ENCODE data around the gene CFAP73.

Gene CFAP73

DNA sequence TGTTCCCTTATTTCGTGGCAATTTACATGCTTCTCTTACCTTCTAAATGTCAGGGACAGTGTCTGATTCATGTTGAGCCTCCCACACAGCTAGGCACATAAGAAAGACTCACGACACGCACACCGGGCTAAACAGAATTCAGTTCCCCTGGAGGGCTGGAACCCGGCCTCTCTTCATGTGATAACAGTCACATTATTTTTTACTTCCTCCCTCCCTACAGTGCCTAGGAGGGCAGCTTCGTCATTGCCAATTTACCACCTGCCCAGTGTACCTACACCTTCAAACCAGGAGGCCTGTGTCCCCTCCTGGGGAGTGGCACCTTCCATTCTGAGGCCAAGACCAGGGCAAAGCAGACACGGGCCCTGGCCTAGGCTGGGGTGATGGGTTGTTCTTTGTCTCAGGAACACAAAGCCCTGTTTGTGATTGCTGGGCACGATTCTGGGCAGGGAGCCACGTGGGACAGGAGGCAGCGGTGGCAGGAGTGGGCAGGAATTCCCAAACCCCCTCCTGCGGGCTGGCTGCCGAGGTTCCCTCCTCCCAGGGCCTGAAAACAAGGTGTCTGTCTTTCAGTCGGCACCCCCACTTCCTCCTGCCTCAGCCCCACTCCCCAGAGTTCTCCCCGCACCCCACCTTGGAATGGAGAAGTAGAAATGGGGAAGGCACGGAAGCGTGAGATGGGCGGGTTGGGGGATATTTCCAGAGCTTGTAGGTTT, 7.2 kb upstream of the CFAP73 start:
- DNase-seq (ENCODE audit: low read depth) = no peak

DNA sequence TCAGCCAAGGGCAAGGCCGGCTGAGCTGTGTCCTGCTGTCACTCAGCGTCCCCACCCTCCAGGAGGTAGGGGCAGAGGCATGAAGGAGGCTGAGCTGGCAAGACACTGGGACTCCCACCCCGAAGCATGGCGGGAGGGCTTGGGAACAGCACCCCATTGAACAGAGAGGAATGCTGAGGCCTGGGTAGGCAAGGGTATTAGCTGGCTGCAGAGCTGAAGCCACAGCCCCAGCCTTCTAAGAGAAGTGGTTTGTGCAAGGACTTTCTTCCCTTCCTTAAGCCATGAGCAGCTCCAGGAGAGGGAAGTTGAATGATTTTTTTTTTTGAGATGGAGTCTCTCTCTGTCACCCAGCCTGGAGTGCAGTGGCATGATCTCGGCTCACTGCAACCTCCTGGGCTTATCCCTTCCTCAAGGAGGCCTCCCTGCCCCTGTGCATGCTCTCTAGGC, 6.6 kb upstream of the CFAP73 start:
- DNase-seq (ENCODE audit: low read depth) = no peak

DNA sequence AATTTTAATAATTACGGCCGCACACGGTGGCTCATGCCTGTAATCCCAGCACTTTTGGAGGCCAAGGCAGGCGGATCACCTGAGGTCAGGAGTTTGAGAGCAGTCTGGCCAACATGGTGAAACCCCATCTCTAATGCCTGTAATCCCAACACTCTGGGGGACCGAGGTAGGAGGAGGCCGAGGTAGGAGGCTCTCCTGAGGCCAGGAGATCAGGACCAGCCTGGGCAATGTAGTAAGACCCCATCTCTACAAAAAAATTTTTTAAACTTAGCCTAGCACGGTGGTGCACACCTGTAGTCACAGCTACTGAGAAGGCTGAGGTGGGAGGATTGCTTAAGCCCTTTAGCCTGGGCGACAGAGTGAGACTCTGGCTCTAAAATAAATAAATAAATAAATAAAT, 5.6 kb upstream of the CFAP73 start:
- no peak for DNase-seq (ENCODE audit: low read depth)

DNA sequence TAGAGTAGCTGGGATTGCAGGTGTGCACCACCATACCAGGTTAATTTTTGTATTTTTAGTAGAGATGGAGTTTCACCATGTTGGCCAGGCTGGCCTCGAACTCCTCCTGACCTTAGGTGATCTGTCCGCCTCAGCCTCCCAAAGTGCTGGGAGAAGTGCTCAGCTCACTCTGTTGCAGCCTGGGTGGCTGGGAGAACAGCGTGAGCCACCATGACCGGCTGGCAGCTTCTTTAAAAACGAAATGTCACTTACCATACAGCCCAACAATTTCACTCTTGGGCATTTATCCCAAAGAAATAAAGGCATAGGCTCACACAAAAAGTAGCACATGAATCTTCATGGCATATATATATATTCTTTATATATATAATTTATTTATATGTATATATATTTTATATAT, 4.7 kb upstream of the CFAP73 start:
- no peak for DNase-seq (ENCODE audit: low read depth)

DNA sequence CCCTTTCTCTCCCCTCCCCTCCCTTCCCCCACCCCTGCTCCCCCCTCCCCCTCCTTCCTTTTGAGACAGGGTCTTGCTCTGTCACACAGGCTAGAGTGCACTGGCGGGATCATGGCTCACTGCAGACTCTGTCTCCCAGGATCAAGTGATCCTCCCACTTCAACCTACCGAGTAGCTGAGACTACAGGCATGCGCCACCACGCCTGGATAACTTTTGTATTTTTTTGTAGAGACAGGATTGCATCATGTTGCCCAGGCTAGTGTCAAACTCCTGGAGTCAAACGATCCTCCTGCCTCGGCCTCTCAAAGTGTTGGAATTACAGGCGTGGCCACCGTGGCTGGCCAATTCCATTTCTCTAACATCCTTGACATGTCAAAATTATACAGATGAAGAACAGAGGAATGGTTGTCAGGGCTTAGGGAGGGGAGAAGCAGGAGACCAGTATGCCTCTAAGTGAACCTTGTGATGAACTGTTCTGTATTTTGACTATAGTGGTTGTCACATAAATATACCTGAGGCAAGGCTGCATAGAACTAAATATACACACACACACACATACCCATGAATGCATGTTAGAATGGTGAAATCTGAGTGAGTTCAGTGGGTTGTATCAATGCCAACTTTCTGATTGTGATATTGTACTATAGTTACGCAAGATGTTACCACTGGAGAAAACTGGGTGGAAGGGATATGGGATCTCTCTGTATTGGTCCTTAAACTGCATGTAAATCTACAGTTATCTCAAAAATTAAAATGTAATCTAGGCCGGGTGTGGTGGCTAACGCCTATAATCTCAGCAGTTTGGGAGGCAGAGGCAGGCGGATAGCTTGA, 3.6 kb upstream of the CFAP73 start:
- DNase-seq (ENCODE audit: low read depth) = no peak

DNA sequence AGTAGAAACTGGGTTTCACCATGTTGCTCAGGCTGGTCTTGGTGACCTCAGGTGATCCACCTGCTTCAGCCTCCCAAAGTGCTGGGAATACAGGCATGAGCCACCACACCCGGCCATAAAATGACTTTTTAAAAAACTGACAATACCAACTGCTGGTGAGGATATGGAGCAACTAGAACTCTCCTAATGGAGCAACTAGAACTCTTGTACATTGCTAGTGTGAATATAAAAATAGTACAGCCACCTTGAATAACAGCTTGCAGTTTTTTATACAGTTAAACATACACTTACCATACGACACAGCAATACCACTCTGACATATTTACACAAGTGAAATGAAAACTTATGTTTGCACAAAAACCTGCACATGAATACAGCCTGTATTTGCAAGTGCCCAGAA, 2.5 kb upstream of the CFAP73 start:
- DNase-seq (ENCODE audit: low read depth) = no peak

DNA sequence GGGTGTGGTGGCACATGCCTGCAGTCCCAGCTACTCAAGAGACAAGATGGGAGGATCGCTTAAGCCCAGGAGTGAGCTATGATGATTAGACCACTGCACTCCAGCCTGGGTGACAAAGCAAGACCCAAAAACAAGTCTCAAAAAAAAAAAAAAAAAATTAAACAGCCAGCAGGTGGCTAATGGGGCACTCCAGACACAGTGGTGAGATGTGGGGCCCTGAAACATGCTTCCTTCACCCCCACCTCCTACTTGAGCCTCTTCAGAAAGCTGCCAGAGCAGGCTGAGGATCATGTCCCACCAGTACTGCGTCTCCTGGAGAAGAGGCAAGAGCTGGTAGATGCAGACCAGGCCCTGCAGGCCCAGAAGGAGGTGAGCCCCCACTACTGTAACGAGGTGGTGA, 2.1 kb downstream of the CFAP73 start:
- DNase-seq (ENCODE audit: low read depth) = no peak

DNA sequence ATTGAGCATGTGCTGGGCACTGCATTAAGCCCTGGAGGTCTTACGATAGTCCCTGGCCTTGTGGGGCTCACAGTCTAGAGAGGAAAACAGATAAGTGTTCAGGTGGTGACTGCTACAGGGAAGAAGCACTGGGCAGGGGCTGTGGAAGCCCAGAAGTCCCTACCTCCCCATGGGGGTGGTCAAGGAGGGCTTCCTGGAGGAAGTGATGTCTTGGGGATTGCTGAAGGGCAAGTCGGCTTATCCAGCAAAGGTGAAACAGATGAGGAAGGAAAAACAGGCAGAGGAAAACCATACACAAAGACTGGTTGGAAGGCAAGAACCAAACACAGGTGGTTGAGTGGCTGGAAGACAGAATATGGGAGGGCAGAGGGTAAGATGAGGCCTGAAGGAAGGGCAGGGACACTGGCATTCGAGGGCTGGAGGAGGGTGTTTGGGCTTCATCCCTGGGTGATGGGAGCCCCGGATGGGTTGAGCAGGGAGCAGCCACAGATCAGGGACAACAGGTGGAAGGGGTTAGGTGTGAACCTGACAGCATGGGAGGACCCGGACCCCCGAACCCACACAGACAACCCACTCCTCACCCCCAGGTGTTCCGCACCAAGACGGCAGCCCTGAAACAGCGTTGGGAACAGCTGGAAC, 2.8 kb downstream of the CFAP73 start:
- no peak for DNase-seq (ENCODE audit: low read depth)

DNA sequence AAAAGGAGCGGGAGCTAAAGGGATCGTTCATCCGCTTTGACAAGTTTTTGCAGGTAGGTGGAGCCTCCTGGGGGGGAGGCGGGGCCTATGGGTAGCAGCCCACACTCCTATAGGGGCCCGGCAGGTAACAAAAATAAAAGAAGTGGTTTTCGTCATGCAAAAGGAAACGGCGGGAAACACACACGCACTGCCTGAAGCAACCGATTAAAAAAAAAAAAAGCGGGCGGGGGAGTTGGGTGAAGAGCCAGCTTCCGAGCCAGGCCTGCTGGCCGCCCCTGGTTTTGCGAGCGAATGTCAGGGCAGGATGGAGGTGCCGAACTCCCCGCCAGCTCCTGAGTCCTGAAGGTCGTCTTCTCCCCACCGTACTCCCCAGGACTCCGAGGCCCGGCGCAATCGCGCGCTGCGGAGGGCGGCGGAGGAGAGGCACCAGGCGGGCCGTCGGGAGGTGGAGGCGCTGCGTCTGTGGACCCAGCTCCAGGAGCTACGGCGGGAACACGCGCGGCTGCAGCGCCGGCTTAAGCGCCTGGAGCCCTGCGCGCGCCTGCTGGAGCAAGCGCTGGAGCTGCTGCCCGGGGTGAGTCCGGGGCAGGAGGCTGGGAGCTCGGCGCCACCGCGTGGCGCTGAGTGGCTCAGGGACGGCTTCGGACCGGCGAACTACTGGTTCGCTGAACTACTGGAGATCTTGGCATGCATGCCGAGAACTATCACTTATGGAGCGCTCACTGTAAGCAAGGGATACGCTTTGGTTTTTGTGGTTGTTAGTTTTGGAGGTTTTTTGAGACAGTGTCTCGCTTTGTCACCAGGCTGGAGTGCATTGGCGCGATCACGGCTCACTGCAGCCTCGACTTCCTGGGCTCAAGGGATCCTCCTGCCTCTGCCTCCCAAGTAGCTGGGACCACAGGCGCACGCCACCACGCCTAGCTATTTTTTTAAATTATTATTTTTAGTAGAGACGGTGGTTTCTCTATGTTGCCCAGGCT, 3.6 kb downstream of the CFAP73 start:
- DNase-seq (ENCODE audit: low read depth) = peak; percentile 63

DNA sequence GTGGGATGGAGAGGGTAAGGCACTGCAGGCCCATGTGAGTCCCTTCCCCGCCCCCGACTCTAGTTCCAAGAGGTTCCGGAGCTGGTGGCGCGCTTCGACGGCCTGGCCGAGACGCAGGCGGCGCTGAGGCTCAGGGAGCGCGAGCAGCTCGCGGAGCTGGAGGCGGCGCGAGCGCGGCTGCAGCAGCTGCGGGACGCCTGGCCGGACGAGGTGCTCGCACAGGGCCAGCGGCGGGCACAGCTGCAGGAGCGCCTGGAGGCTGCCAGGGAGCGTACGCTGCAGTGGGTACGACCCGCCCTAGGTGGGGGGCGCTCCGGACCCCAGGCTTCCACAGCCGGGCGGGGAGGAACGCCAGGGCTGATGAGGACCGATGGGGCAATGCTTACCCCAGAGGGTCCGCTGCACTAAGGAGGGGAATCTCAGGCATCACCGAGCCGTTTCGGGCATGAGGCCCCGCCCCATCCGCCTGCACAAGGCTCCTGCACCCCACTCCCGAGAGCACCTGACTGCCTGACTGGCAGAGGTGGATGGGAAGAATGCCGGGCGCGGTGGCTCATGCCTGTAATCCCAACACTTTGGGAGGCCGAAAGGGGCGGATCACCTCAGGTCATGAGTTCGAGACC, 4.9 kb downstream of the CFAP73 start:
- DNase-seq (ENCODE audit: low read depth) = no peak

DNA sequence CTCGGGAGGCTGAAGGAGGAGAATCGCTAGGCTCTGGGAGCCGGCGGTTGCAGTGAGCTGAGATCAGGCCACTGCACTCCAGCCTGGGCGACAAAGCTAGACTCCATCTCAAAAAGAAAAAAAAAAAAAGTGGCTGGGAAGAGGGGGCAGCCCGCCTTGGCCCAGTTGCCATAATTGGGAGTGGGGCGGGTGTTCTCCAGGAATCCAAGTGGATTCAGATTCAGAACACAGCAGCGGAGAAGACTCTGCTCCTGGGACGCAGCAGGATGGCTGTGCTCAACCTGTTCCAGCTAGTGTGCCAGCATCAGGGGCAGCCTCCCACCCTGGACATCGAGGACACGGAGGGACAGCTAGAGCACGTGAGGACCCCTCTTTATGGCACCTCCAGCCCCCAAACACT, 5.5 kb downstream of the CFAP73 start:
- DNase-seq (ENCODE audit: low read depth) = no peak

DNA sequence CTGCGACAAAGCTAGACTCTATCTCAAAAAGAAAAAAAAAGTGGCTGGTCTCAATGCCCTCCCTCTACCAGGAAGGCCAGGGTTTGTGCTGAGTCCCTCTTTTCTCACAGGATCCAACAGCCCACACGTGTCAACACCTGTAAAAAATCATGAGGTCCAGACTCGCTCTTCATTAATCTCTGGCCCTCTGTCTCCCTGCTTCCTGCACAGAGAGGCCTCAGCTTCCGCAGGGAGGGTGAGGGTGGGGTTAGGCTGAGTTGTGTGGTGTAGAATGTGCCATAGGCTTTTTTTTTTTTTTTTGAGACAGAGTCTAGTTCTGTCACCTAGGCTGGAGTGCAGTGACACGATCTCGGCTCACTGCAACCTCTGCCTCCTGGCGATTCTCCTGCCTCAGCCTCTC, 6.1 kb downstream of the CFAP73 start:
- DNase-seq (ENCODE audit: low read depth) = no peak

DNA sequence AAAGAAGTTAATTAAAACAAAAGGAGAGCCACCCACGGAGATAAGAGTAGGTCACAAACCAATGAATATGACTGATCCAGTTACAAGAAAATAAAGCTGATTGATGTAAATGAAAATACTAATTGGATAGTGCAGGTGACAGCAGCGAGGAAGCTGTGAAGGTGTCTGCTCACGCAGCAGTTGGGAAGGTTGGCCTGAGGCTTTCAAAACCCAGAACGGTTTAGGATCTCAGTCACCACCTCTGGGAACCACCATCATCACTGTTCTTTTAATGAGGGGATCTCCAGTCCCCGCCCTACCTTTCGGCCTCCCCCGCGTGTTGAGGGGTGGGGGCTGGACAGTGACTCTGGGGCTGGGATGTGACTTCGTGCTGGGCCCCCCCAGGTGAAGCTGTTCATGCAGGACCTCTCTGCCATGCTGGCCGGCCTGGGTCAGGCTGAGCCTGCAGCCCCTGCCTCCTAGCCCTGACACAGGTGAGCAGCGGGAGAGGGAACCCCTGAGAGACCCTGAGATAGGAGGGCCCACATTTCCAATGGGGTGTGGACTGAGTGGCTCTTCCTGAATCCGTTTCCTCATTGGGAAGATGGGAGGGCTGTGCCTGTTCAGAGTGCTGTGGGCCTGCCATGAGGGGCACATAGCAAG, 7.8 kb downstream of the CFAP73 start:
- no peak for DNase-seq (ENCODE audit: low read depth)

DNA sequence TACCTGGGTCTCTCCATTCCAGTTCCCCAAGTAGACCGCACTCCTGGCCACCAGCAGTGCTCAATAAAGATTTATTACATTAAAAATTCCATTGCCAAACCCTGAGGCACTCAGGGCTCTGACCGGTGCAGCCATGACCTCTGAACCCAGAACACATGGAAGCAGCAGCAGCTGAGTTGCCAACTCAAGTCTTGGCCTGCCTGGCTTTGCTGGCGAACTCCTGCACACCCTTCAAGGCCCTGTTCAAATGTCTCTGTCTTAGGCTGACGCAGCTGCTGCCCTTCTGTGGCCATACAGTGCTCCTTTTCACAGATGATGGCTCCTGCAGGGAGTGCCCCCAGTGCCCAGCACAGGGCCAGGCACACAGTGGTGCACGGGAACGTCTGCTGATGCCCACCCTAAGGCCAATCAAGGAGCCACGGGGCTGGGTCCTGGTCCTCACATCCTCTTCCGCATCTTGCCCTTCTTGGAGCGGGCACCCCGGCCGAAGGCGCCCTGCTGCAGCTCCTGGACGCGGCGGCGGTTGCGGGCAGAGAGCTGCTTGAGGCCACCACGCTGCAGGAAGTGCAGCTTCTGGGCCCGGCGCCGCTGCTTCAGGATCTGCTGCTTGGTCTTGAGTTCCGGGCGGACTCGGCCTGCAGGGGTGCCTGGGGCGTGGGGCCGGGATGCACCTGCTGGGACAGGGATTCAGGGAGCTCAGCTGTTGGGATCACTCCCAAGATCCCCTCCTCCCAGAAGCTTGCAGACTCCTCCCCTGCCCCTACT, 9.1 kb downstream of the CFAP73 start:
- DNase-seq (ENCODE audit: low read depth) = no peak

DNA sequence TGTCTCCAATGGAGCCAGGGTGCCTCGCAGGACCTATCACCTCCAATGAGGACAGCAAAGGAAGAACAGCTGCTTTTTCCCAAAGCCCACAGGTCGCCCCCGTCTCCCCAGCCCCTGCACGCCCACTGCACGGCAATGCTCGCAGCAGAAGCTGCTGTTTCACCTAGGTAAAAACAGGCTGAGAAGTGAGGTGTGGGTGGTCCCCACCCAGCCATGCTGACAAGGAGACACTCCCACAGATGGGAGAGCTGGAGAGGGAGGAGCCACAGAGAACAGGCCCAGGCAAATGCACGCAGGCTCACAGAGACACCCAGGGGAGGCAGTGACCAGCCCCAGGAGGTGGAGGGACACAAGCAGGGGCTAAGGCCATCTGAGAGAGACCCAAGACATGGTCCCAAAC, 10.4 kb downstream of the CFAP73 start:
- no peak for DNase-seq (ENCODE audit: low read depth)

DNA sequence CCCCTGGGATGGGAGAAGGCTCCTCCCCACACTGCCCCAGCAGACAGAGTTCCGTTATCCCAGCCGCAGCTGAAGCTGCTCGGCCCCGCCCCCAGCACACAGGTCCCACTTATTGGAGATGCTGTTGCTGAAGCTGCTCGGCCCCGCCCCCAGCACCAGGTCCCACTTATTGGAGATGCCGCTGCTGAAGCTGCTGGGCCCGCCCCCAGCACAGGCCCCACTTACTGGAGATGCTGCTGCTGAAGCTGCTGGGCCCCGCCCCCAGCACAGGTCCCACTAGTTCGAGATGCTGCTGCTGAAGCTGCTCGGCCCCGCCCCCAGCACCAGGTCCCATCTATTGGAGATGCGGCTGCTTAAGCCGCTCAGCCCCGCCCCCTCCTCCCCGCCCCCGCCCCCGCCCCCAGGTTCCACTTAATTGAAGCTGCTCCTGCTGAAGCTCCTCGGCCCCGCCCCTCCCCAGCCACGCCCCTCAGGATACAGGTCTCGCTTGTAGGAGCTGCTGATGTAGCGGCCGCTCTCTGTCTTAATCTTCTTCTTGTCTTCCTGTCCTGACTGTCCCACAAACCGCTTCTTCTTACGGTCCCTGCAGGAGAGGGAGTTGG, 12.0 kb downstream of the CFAP73 start:
- no peak for DNase-seq (ENCODE audit: low read depth)

DNA sequence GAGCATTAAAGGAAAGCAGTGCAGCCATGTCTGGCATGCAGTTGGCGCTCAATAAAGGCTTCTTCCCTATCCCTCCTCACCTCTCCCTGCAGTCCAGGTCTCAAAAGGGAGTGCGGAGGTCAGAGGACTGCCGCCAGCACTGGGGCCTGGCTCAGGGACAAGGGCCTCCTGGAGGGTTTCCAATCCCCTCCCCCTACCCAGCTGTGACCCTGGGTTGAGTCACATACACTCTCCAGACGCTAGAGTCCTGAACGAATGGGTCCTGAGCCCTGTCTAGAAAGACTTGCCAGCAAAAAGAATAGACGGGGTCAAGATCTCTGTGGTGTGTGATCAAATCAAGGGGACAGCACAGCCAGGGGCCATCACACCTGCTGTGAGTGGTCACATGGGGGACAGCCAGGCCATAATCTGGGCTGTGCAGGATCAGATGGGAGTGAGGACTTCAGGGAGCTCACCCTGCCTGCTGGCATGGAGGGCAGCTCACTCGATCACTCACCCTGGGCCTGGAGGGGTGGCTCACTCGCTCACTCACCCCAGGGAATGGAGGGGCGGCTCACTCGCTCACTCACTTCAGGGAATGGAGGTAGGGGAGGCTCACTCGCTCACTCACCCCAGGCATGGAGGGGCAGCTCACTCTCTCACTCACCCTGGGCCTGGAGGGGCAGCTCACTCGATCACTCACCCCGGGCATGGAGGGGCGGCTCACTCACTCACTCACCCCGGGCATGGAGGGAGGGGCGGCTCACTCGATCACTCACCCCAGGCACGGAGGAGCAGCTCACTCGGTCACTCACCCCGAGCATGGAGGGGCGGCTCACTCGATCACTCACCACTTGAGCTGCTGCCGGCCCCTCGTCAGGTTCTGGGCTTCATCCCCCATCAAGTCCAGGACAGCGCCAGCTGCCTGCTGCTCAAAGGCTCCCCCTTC, 12.8 kb downstream of the CFAP73 start:
- DNase-seq (ENCODE audit: low read depth) = no peak

DNA sequence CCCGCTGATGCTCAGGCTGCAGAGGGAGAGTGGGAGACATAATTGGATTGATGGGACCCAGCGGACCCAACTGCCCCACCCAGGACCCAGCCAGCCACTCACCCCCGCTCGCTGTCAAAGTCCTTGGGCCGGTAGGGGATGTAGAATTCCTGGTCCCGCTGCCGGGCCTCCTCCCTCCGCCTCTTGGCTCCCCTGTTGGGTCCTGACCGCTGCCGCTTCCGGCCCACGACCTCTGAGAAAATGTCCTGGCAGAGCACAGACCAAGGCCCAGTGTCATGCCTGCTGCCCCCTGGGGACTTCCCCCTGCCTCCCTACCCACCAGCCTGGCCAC, 13.5 kb downstream of the CFAP73 start:
- no peak for DNase-seq (ENCODE audit: low read depth)

DNA sequence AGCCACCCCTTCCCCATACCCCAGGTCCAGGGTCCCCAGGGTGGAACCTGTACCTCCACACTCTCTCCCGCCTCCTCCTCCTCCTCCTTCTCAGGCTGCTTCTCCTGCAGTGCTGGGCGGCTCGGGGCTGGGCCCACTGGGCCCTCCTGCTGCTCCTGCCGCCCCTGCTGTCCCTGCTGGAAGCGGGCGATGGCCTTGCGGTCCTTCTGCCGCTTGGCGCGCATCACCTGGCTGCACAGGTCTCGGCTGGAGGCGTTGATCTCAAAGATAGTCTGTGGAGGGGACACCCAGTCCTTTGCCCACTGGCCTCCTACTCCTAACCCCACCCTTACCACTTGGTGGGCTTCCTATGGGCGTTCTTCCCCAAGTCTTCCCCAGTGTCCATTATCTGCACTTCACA, 14.5 kb downstream of the CFAP73 start:
- no peak for DNase-seq (ENCODE audit: low read depth)
